GM23248 (cell line): Measurements from ENCODE around the gene CTU2. TPM values are rescaled to one million over a fixed set of nuclear protein-coding genes. Genes with fewer than 3 reads are reported as not detected.

Experiments
- DNase-seq: peaks from one replicate; pipeline ENCODE4 v3.0.0-alpha.2; 2015
- H2AFZ ChIP-seq: fragments of 200-600 bp; sonication (generic); 2 replicates; pipeline ENCODE4 v1.6.1; 2016; ENCODE audit warnings: antibody characterized with exemption
- H3F3A ChIP-seq: fragments of 200-600 bp; sonication (generic); 2 replicates; pipeline ENCODE4 v1.6.1; 2016; ENCODE audit warnings: mild to moderate bottlenecking, antibody characterized with exemption, mixed run types; ENCODE audit not compliant: insufficient read depth
- H3K27ac ChIP-seq: fragments of 200-600 bp; sonication (generic); 2 replicates; pipeline ENCODE4 v1.5.1; 2016; ENCODE audit warnings: mild to moderate bottlenecking
- H3K27me3 ChIP-seq: fragments of 200-600 bp; sonication (generic); replicated peaks from 2 replicates; pipeline ENCODE4 v1.6.1; 2016; ENCODE audit warnings: mild to moderate bottlenecking; ENCODE audit not compliant: insufficient read depth
- H3K36me3 ChIP-seq: fragments of 200-600 bp; sonication (generic); 2 replicates; pipeline ENCODE4 v1.6.1; 2016; ENCODE audit warnings: low read depth, mild to moderate bottlenecking
- H3K4me1 ChIP-seq: fragments of 200-600 bp; sonication (generic); 2 replicates; pipeline ENCODE4 v1.6.1; 2016; ENCODE audit warnings: mild to moderate bottlenecking; ENCODE audit not compliant: insufficient read depth
- H3K4me2 ChIP-seq: fragments of 200-600 bp; sonication (generic); one replicate; pipeline ENCODE4 v1.6.1; 2016; ENCODE audit warnings: mild to moderate bottlenecking; ENCODE audit not compliant: unreplicated experiment
- H3K4me3 ChIP-seq: fragments of 200-600 bp; sonication (generic); 2 replicates; pipeline ENCODE4 v1.5.1; 2016; ENCODE audit warnings: mild to moderate bottlenecking
- H3K79me2 ChIP-seq: fragments of 200-600 bp; sonication (generic); 2 replicates; pipeline ENCODE4 v1.6.1; 2016; ENCODE audit warnings: mild to moderate bottlenecking; ENCODE audit not compliant: insufficient read depth
- H3K9ac ChIP-seq: fragments of 200-600 bp; sonication (generic); 2 replicates; pipeline ENCODE4 v1.6.1; 2016; ENCODE audit warnings: mild to moderate bottlenecking
- H3K9me2 ChIP-seq: fragments of 200-600 bp; sonication (generic); 2 replicates; pipeline ENCODE4 v1.6.1; 2016; ENCODE audit warnings: mixed run types, mild to moderate bottlenecking, moderate library complexity; ENCODE audit not compliant: insufficient read depth
- H3K9me3 ChIP-seq: fragments of 200-600 bp; sonication (generic); one replicate; pipeline ENCODE4 v1.6.1; 2017; ENCODE audit warnings: low read depth
- H4K20me1 ChIP-seq: fragments of 200-600 bp; sonication (generic); 2 replicates; pipeline ENCODE4 v1.6.0; 2016; ENCODE audit not compliant: insufficient read depth
- EZH2 ChIP-seq: fragments of 200-600 bp; sonication (generic); IDR thresholded peaks from 2 replicates; pipeline ENCODE4 v1.6.1; 2018; ENCODE audit warnings: antibody characterized with exemption, mild to moderate bottlenecking; ENCODE audit not compliant: insufficient read depth, poor library complexity, severe bottlenecking
- EZH2phosphoT487 ChIP-seq: fragments of 200-600 bp; sonication (generic); IDR thresholded peaks from 2 replicates; pipeline ENCODE4 v1.6.1; 2018; ENCODE audit warnings: antibody characterized with exemption, moderate library complexity, mild to moderate bottlenecking, low read depth; ENCODE audit not compliant: insufficient read depth
- WGBS, 2 experiments: methylation state at CpG; one replicate each; pipeline ENCODE4 v1.1.6; 2015 to 2017; ENCODE audit warnings: low lambda C conversion rate in 2 of 2, low coverage in 1 of 2; ENCODE audit errors: missing lambda C conversion rate in 2 of 2; 5-methylcytosine and 5-hydroxymethylcytosine counted together
- in situ Hi-C: fragments of 300-500 bp; cut with MboI; formaldehyde crosslinking; loops from 2 replicates; pipeline ENCODE4 v1.15.0; 2020
- polyA plus RNA-seq: library from polyadenylated mRNA; unstranded; fragments of >200 nt; fragmentation: Nextera tagmentation; extraction: Ambion mirVana; gene quantifications from 2 replicates; pipeline ENCODE4 v1.2.1, GENCODE V29; 2016
- total RNA-seq: library from RNA; depleted of rRNA; stranded (reverse); fragments of >200 nt; shearing (Covaris generic); gene quantifications from 2 replicates; pipeline ENCODE4 v1.2.3, GENCODE V29; 2014

CTU2 gene
- total and polyA plus RNA-seq, 2 experiments from 2014 or later, result 16.1 to 20.4 TPM

GRCh38 chr16:88761830-88762229, 55.5 kb downstream of the CTU2 start:
- no peaks in the 10 kb centered on the region for H3K9me3 ChIP-seq
- no peak for DNase-seq
- H4K20me1 ChIP-seq, result peaks cover 12% of the 10 kb centered on the region
- TF ChIP-seq EZH2phosphoT487, result no peak
- no peak for TF ChIP-seq EZH2
- H3K27me3 ChIP-seq, result no peaks in the 10 kb centered on the region
- no peak overlapping the region for H3K4me3 ChIP-seq
- H3K9me2 ChIP-seq, result no peaks in the 10 kb centered on the region
- no peak overlapping the region for H3K27ac ChIP-seq
- no peaks in the 10 kb centered on the region; the same call in 1 of the 2 replicates for H3K4me1 ChIP-seq
- H3K79me2 ChIP-seq, result peaks cover 100% of the 10 kb centered on the region
- H3F3A ChIP-seq, result no peaks in the 10 kb centered on the region
- H3K9ac ChIP-seq, result no peak overlapping the region
- in situ Hi-C loops, result no loop called here
- 84 to 87% methylated on average over 9 to 10 of the region's 10 CpGs for WGBS, 2 experiments
- H3K4me2 ChIP-seq, result no peak overlapping the region
- no peaks in the 10 kb centered on the region; the same call in 1 of the 2 replicates for H3K36me3 ChIP-seq
- no peak overlapping the region for H2AFZ ChIP-seq

GRCh38 chr16:88762258-88762870, 56.1 kb downstream of the CTU2 start:
- no peaks in the 10 kb centered on the region for H3K9me2 ChIP-seq
- no peak overlapping the region for H3K27ac ChIP-seq
- TF ChIP-seq EZH2phosphoT487 (no peak), EZH2 (no peak)
- H4K20me1 ChIP-seq, result peaks cover 13% of the 10 kb centered on the region
- H3K9ac ChIP-seq, result no peak overlapping the region
- H3K4me1 ChIP-seq, result peaks cover under 1% of the 10 kb centered on the region; the same call in 1 of the 2 replicates
- peaks cover 100% of the 10 kb centered on the region for H3K79me2 ChIP-seq
- no peaks in the 10 kb centered on the region; the same call in 1 of the 2 replicates for H3K36me3 ChIP-seq
- no peak overlapping the region for H3K4me2 ChIP-seq
- H3K9me3 ChIP-seq, result no peaks in the 10 kb centered on the region
- H2AFZ ChIP-seq, result no peak overlapping the region
- no peaks in the 10 kb centered on the region for H3K27me3 ChIP-seq
- in situ Hi-C loops, result no loop called here
- 83 to 86% methylated on average over 16 of the region's 16 CpGs for WGBS, 2 experiments
- H3F3A ChIP-seq, result no peaks in the 10 kb centered on the region
- DNase-seq, result no peak
- no peak overlapping the region for H3K4me3 ChIP-seq

- H3K36me3 ChIP-seq, result no peaks in the 10 kb centered on the region; the same call in 1 of the 2 replicates
- 90 to 94% methylated on average over 9 to 10 of the region's 10 CpGs for WGBS, 2 experiments
- H3K4me2 ChIP-seq, result no peak overlapping the region
- TF ChIP-seq EZH2, result no peak
- TF ChIP-seq EZH2phosphoT487, result no peak
- no peaks in the 10 kb centered on the region for H3K27me3 ChIP-seq
- peaks cover 100% of the 10 kb centered on the region for H3K79me2 ChIP-seq
- H3K27ac ChIP-seq, result no peak overlapping the region
- no peaks in the 10 kb centered on the region for H3K9me2 ChIP-seq
- in situ Hi-C loops, result no loop called here
- H2AFZ ChIP-seq, result no peak overlapping the region
- H4K20me1 ChIP-seq, result peaks cover 15% of the 10 kb centered on the region
- no peak overlapping the region for H3K9ac ChIP-seq
- peaks cover 6% of the 10 kb centered on the region for H3K4me1 ChIP-seq
- no peaks in the 10 kb centered on the region for H3F3A ChIP-seq
- no peak for DNase-seq
- no peak overlapping the region for H3K4me3 ChIP-seq
- H3K9me3 ChIP-seq, result no peaks in the 10 kb centered on the region
These were observed 56.6 kb downstream of the CTU2 start for GRCh38 chr16:88762941-88763340.

GRCh38 chr16:88763502-88764053, 57.3 kb downstream of the CTU2 start:
- H3K36me3 ChIP-seq, result no peaks in the 10 kb centered on the region; the same call in 1 of the 2 replicates
- no peaks in the 10 kb centered on the region for H3F3A ChIP-seq
- WGBS, 2 experiments, result 89 to 91% methylated on average over 14 of the region's 14 CpGs
- no peak overlapping the region for H3K4me3 ChIP-seq
- no peaks in the 10 kb centered on the region for H3K9me2 ChIP-seq
- H3K79me2 ChIP-seq, result peaks cover 100% of the 10 kb centered on the region
- no peak for DNase-seq
- no peak for TF ChIP-seq EZH2phosphoT487
- TF ChIP-seq EZH2, result no peak
- H3K9me3 ChIP-seq, result no peaks in the 10 kb centered on the region
- peaks cover 13% of the 10 kb centered on the region for H4K20me1 ChIP-seq
- peaks cover 10% of the 10 kb centered on the region for H3K4me1 ChIP-seq
- no peak overlapping the region for H3K27ac ChIP-seq
- in situ Hi-C loops, result no loop called here
- H3K4me2 ChIP-seq, result no peak overlapping the region
- no peak overlapping the region for H3K9ac ChIP-seq
- H2AFZ ChIP-seq, result no peak overlapping the region
- H3K27me3 ChIP-seq, result no peaks in the 10 kb centered on the region
